ENCODE measurements around the gene PADI2. TPM values are rescaled to one million over a fixed set of nuclear protein-coding genes. Genes with fewer than 3 reads are reported as not detected.

PADI2 gene
- total and polyA plus RNA-seq, 2 donors (not counting 3 experiments of a cell fraction or from before 2014, with no cell fraction given): not detected

DNA sequence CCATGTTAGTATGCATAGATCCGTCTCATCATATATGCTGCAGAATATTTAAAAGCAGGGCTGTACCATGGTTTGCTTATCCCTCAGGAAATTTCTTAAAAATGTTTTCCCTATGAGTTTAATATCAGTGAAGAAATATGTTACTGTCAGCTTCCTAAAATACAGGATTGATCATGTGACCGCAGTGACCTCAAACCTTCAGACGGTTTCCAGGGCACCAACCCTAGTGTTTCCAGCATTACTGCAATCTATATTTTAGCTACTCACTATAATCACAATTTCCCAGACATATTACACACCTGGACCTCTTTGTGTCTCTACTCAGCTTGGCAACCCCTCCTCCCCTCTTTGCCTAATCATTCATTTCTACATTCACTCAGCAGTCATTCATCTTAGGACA, 57.8 kb downstream of the PADI2 start:
- TF ChIP-seq FOS (IDR thresholded peaks at IDR 0.05; ENCODE audit: borderline replicate concordance, insufficient read depth, low read length) (no peak), GATA2 (IDR thresholded peaks at IDR 0.05; ENCODE audit: insufficient read depth, insufficient read length, low read depth, low read length) (no peak), MYC (IDR thresholded peaks at IDR 0.05; ENCODE audit: low read depth, low read length) (no peak), JUN (IDR thresholded peaks at IDR 0.05; ENCODE audit: borderline replicate concordance, insufficient read depth, insufficient read length, low read depth) (no peak), POLR2A (IDR thresholded peaks at IDR 0.05; ENCODE audit: low read depth, low read length) (no peak), MAX (IDR thresholded peaks at IDR 0.05; ENCODE audit: insufficient read depth, insufficient read length) (no peak), POLR2AphosphoS5 (IDR thresholded peaks at IDR 0.05; ENCODE audit: insufficient read depth, low read depth, low read length) (no peak), EZH2 (IDR thresholded peaks at IDR 0.05; ENCODE audit: borderline replicate concordance, low read depth, low read length, severe bottlenecking) (no peak)
- TF ChIP-seq, protein P1, sequence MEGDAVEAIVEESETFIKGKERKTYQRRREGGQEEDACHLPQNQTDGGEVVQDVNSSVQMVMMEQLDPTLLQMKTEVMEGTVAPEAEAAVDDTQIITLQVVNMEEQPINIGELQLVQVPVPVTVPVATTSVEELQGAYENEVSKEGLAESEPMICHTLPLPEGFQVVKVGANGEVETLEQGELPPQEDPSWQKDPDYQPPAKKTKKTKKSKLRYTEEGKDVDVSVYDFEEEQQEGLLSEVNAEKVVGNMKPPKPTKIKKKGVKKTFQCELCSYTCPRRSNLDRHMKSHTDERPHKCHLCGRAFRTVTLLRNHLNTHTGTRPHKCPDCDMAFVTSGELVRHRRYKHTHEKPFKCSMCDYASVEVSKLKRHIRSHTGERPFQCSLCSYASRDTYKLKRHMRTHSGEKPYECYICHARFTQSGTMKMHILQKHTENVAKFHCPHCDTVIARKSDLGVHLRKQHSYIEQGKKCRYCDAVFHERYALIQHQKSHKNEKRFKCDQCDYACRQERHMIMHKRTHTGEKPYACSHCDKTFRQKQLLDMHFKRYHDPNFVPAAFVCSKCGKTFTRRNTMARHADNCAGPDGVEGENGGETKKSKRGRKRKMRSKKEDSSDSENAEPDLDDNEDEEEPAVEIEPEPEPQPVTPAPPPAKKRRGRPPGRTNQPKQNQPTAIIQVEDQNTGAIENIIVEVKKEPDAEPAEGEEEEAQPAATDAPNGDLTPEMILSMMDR (IDR thresholded peaks at IDR 0.05; ENCODE audit: extremely low read depth in 1 of 2, insufficient read depth in 1 of 2, low read depth in 1 of 2, low read length in 2 of 2): no peak
- FAIRE-seq (no peak), DNase-seq (ENCODE audit: low read depth, low spot score) (no peak)
- H3K9me3 ChIP-seq (replicated peaks; ENCODE audit: control insufficient read depth, insufficient read depth, low read length): no peaks in the 10 kb centered on the region
- no peak overlapping the region for H3K4me2 ChIP-seq (ENCODE audit: insufficient read depth, low read length)
- dilution Hi-C loops (cut with MboI; ENCODE audit: extremely low pct_ligation_motif_present, low sequenced_read_pairs) (no loop called here), intact Hi-C loops (cut with micrococcal nuclease) (no loop called here)
- H3K36me3 ChIP-seq (ENCODE audit: control insufficient read depth in 2 of 2, extremely low read depth in 1 of 2, insufficient read depth in 2 of 2, low read length in 2 of 2): no peaks in the 10 kb centered on the region
- H2AFZ ChIP-seq (ENCODE audit: low read depth, low read length): no peak overlapping the region
- POLR2A ChIA-PET: no interaction called here
- no TSS peak for BruUV-seq (replicated peaks)
- no peak overlapping the region for H3K27ac ChIP-seq (ENCODE audit: insufficient read depth, low read depth, low read length)
- no peaks in the 10 kb centered on the region for H3K27me3 ChIP-seq (ENCODE audit: control insufficient read depth in 2 of 2, insufficient read depth in 2 of 2, low read length in 2 of 2)
- H3K9ac ChIP-seq (replicated peaks; ENCODE audit: extremely low read depth, insufficient read depth, low read length): no peak overlapping the region
- H3K4me3 ChIP-seq (replicated peaks in 1 of 3; ENCODE audit: insufficient read depth in 1 of 3, low read depth in 1 of 3, low read length in 3 of 3): no peak overlapping the region
- peaks cover 5% of the 10 kb centered on the region for H3K4me1 ChIP-seq (ENCODE audit: control insufficient read depth, extremely low read depth, insufficient read depth, low read length)
- H3K9me1 ChIP-seq (replicated peaks; ENCODE audit: control insufficient read depth, extremely low read depth, insufficient read depth, low read length): no peaks in the 10 kb centered on the region
- no peaks in the 10 kb centered on the region for H3K79me2 ChIP-seq (ENCODE audit: control insufficient read depth, insufficient read depth, low read length)
- CTCF ChIA-PET: interaction anchor here (1.3 to 5.7 kb wide), 5 partner anchors 178 to 345 kb away, joined by 3 to 37 read pairs (median 10); no protein-coding TSS in a partner anchor
- H4K20me1 ChIP-seq (replicated peaks; ENCODE audit: control insufficient read depth, extremely low read depth, insufficient read depth, low read length): no peaks in the 10 kb centered on the region
